ENCODE measurements around the gene DYNC1H1.

- TF ChIP-seq CTCF (IDR thresholded peaks at IDR 0.05) (no peak), POLR2A (IDR thresholded peaks at IDR 0.05) (no peak)
These were observed 110.1 kb downstream of the DYNC1H1 start for GRCh38 chr14:102074415-102074964.

All from esophagus squamous epithelium (tissue), 4 donors.